Activated T-cell treated with anti-CD3 and anti-CD28 coated beads, Interleukin-2, amount 50 U/mL, for 48 hours (primary cell): Measurements from ENCODE around the gene NPAS3.

ENCODE experiments used
- DNase-seq, 2 experiments: peaks; one replicate each; pipeline ENCODE4 v3.0.0-alpha.2; 2020

Gene NPAS3

DNA sequence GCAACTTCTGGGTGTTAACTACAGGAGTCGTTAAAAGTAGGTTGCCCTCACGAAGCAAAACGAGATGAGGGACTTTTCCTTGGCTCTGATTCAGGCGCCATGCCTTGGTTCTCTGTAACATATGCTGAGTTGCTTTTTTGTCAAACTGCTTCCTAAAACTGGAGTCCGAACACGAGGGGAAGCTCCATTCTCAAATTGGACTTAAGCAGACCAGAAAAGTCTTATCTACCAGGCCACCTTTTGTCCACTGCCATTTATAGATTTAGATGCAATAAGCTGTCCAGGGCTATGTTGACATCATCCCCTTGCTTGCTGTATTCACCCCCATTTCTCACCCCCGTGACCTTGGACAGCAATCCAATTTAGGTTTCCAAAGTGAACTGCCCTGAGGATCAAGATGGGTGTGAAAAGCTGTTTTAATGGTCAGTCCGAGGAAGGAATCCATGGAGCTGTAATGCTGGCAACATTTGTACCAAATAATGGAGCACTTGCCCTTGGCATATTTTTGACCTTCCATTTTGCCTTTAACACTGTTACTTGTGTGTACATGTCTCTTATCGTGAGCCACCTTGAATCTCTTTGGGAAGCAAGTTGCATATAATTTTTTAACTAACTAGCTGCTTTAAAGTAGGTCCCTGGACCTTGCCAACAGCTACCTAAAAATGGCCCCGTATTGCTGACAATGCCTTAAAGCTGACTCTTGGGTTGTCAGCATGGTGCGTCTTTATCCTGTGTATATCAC, 714.1 kb downstream of the NPAS3 start:
- DNase-seq, result no peak

DNA sequence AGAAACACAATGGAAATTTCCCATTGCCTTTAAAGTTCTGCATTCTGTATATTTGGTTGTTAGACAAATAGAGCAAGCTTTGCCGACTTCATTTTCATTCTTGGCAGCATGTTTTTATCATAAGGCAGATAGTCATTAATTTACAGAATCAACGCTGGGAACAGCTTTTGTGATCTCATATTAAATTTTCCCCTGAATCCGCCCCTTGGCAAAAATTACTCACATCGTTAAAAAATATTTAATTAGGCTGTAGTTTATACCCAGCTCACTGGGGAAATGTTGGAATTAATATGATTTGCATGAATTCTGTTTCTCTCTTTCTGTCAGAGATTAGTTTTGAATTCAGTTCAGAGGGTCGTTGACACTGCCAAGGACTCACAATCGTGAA, 714.6 kb downstream of the NPAS3 start:
- no peak for DNase-seq

DNA sequence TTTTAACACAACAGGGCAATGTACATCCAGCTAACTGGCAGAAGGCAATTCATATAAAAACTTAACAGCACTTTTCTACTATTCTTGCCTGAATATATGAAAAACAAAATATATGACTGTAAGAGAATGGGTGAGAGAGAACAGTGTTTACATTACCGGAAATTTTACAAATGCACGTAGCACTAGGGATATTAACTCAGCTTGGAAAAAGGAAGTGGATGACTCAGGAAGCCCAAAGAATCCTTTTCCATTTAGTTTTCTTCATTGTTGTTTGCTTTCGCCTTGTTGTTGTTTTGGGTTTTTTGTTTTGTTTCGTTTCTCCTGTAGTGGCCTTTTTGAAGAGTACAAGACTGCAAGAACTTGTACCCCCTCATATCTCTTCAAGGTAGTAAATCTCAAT, 716.7 kb downstream of the NPAS3 start:
- DNase-seq, result no peak

DNA sequence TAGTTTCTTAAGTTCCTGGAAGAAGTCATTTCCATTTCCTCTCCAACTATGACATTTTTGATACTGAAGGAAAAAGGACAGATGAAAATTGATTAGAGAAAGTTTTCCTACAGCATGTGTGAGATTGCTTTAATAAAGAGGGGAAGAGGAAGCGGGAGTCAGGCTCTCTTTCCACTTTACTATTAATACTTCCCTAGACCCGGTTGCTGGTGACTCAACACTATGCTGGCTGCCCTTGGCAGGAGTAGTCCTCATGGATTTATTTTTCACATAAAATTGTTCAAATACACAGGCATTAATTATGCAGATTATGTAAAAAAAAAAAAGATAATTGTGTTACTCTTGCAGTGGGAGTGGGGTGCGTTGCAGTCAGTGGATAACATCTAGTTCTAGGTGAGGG, 718.8 kb downstream of the NPAS3 start:
- no peak for DNase-seq

DNA sequence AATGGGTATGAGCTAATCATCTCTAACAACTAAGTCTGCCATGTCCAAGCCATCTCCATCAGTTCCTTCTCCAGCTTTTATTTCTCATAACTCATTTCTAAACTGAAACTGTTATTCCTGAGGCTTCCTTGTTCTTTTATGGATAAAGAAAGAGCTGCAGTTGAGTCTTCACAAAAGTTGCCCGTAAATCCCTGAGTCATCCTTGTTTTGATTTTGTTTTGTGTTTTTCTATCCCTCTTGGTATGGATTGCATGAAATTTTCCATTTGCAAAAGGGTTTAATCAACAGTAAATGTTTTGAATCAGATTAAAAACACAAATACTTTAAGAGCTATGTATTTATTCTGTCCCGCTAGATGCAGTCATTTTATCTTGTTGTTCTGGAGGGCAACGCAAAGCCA, 721.6 kb downstream of the NPAS3 start:
- no peak for DNase-seq

DNA sequence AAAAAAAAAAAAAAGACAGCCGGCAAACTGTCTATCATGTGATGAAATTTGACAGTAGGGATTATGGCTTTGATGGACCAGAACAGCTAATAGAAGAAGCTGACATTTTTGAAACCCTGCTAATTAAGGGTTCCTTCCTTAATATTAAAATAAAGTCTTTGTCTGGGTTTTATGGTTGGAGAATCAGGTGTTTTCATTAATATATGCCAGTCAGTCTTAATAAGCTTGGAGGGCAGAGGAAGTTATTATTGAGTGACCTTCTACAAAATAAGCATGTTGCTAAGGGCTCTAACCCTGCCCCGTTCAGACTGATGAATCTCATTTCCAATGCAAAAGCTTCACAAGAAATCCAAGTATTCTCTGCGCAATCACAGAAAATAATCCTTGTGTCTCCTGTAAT, 722.4 kb downstream of the NPAS3 start:
- no peak for DNase-seq

DNA sequence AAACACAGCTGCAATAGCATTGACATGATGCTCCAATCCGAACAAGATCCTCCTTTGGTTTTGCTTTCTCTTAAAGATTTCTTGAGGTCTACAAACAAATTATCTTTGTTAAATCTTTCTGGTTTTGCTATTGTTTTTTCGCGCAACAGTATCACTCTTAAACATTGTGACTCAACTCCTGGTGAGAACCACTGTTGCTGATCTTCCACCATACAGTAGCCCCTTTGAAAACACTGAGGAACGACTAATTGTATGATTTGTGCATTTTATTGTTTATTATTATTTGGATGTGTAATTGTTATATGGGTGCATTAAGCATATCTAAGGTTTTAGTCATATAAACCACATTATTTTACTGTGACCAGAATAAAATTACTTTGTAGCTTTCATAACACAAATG, 729.4 kb downstream of the NPAS3 start:
- DNase-seq, result no peak

DNA sequence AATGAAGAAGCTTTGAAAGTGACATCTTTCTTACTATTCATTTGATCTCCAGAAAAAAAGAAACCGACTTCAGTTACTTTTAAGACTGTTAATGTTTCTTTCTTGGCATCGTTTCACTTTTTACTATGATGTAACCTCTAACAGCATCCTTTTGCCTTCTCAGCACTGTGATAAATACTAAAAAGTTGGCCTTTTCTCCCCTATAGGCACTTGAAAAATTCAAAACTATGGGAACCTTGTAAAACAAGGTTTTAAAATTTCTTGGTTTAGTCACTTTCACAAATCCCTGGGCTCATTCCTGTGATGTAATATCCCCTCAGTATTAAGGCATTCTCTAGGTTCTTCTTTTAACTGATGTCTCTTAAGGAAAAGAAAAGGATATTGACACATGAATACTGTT, 730.4 kb downstream of the NPAS3 start:
- no peak for DNase-seq

DNA sequence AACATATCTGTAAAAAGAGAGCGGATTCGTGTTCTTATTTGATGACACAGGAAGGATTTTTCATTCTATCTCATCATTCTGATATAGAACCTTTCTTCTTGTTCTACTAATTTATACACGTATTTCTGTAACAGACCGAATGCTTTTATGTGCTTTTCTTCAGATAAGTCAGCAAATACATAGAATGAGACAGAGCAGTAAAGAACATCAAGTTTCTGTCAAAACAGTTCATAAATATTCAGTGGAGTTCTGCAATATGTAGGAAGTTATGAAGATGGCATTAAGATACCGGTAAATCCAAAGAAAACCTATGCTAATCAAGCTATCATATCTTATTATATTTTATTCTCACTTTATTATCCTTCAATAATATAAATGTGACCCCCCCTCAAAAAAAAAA, 731.6 kb downstream of the NPAS3 start:
- DNase-seq, result no peak

DNA sequence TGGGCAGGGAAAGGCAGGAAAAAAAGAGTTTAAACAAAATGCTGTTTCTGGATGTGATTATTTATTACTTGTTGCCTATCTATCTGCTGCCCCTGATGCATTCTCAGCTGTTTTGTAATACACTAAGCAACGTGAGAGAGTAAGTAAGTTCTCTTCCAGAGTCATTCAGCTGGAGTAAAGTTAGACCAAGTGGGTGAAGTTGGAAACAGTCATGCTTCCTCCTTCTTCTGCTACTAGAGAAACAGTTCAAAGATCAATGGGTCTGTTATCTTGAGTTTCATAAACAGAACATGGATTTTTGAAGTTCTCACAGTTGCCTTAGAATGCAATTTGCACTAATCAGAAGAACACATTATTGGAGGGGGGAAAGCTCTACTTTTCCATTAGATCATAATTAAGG, 732.9 kb downstream of the NPAS3 start:
- DNase-seq, result no peak

DNA sequence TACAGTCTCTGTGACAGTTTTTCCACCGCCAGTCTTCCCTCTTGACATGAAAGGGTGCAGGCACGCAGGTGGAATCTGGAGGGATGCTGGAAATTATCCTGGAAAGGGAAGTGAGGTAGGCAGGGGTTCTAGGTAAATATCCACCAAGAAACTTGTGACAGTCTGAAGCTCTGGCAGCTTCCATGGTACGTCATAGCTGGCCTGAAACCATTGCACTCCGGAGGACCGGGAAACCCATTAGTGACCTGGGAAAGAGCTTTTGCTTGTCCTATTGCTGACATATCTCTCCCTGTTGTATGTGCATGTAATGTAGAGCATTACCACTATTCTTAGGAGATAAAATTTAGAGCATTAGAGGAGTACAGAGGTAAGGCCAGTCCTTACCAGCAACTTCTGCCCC, 736.2 kb downstream of the NPAS3 start:
- no peak for DNase-seq

DNA sequence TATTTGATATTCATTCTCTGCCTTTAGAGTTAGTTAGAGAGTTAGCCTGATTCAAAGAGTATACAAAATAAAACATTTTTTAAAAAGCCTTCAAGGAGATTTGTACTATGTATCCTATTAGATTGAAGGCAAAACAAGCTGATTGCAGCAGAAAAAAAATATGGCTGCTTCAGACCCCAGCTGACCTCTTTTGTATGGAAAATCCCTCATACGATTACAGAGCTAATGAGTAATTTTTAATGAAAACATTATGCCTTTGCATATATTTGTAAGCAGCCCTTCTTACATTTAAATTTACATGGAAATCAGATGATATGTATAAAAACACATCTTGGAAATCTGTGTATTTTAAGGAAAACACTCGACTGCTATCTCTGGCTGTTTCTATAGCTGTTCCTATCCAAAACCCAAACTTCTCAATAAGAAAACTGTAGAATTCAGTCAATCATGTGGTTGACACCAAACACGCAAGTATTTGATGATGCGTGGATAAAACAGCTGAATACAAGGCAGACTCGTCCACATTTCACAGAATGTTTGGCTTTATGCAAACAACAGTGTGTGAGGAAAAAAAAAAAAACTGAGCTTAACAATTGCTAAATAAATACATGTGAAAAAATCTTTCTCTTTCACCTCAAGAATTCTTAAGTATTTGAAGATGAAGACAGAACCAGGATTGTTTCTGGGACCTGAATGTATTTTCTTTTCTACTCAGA, 736.9 kb downstream of the NPAS3 start:
- DNase-seq, result no peak

DNA sequence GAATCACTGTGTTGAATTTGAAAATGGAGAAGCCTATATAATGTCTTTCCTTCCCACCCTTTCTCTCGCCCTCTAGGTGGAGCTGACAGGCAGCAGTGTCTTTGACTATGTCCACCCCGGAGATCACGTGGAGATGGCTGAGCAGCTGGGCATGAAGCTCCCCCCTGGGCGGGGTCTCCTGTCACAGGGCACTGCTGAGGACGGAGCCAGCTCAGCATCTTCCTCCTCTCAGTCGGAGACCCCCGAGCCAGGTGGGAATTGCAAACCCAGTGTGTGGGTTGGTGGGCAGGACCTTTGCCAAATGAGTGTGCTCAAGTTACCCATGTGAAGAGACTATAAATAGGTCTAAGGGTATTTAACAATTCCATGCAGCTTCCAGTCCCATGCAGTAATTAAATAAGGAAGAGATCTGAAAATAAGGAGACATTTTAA, 737.5 kb downstream of the NPAS3 start:
- DNase-seq, result no peak

DNA sequence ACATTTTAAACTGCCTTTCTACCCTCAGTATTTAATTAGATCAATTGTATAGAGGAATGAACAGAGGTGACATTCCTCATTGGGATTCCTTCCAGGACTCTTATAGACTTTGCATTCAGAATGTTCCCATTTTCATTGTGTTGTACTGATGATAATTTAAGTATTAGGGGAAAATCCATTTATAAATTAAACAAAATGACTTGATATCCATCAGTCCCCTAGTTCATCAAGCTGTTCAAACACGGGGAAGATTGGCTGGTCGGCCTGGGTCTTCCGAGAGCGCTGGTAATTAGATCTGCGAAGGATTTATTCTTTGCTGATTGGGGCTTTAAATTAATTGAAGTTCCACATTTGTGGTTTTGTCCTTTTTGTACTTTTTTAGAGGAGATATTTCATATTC, 738.2 kb downstream of the NPAS3 start:
- DNase-seq, result no peak

DNA sequence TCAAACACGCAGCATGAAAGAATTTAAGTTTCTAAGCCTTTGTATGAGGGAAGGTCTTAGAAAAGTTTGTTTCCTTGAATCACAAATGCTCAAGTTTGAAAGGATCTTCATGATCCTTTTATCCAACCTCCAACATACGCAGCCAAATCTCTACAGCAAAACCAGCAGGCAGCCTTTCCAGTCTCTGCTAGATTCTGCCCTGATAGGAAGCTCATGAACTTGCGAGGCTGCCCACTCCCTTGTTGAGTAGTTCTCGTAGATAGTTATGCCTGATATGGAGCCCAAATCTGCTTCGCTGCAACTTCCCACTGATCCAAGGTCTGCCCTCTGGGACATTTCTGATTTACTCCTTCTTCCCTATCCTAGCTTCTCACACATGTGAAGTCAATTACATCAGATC, 739.3 kb downstream of the NPAS3 start:
- no peak for DNase-seq

DNA sequence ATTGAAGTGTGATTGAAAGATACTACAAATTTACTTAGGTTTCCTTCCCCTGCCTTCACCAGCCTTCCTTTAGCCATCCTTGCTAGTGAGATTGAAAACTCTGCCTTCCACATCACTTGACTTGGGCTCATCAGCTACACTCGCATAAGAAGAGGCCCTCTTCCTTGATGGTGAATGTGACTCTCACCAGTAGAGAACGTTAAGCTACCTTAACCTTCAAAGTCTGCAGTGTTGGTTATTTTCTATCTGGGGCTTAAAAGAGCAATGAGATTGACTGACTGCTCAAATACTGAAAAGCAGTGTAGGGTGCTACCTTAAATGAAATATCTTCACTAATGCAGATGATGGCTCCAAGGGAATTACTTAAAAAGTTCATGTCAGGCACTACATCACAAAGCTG, 740.3 kb downstream of the NPAS3 start:
- DNase-seq, result no peak

DNA sequence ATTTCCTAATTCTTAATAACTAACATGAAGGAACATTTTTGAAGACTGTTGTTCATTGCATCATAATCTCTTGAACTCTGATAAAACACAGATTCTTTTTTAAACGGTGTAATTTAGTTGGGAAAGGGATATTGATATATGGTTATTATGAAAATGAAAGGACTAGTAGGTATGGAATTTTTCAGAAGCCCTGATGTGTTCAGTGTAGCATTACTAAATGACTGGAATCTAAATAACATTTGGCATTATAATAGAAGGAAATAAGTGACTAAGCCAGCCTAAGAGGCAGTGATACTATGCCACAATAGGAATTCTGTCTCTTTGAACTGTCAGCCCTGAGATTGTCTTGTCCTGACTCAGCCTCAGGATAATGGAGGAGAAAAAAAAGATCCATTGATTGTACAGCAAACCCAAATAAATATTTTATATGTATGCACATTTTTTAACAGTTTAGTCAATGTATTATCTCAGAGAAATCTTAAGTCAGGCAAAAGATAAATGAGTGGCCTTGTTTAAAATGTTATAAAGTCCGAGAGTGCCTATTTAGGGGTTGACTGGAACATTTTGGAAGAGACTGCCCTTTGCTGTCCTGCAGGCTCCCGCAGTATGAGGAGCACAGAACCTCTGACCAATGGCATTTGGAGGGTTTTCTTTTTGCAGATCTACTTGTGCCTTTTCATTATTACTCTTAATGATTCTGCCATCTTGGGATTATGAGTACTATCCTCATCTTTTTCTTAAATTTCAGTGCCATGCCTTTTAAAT, 741.0 kb downstream of the NPAS3 start:
- DNase-seq, result no peak

DNA sequence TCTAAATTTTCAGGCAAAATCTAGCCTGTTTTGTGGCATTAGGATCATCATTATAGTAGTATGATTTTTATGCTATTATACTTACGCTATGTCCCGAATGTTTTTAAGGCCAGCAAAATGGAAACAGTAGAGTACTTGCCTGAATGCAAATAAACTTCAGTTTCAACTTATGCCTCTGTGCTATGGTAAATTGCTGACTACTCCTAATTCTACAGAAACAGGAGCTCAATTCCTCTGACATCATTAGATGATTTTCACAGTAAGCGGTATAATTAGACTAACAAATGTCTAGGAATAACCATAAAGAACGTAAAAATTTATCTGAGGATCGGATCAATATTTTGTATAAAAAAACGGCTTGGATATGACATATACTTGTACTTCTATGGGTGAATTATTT, 742.2 kb downstream of the NPAS3 start:
- DNase-seq, result no peak

DNA sequence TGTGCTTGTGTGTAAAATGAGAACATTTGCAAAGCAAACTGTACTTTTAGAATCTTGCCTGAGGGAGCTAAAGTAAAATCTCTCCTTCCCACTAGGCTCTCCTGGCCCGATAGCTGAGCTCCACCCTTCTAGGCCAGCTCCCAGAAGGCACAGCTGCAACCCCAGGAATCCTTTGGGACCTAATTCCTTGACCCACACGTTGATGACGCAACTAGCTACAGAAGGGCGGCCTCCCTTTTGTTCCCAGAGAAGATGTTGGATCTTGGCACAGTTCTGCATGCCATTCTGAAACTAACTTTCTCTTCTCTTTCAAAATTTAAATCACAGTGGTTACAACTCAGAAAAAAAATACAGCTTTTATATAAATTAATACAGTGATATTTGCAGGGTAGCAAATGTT, 744.1 kb downstream of the NPAS3 start:
- no peak for DNase-seq

DNA sequence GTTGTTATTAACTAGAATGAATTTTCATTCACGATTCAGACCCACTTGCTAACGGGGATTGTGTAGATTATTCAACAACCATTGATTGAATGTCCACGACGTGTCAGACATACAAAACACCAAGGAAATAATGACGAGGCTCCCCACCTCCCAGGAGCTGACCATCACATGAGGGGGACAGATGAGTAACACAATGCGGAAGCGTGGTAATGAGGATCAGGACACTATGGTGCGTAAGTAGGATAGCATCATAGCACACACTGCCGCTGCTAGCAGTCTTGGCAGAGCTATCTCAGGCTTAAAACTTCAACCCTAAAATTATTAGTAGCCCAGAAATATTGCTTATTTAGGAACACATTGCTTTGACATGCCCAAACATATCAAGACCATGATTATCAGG, 746.3 kb downstream of the NPAS3 start:
- no peak for DNase-seq

DNA sequence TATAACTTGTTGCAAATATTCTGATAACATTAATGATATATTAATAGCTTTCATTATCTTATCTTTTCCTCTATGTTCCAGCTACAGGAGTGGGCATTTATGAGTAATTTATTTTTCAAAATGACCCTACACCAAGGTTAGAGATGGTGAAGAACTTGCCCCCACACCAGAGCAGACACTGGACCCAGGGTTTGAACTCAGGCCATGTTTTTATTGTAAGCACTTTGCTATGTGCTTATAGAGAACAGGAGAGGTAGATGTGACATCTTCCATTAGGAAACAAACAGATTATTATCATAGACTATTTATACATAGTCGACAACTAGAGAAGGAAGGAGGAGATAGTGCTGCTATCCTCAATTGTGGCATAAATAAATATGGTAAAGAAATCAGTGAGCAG, 747.0 kb downstream of the NPAS3 start:
- no peak for DNase-seq

DNA sequence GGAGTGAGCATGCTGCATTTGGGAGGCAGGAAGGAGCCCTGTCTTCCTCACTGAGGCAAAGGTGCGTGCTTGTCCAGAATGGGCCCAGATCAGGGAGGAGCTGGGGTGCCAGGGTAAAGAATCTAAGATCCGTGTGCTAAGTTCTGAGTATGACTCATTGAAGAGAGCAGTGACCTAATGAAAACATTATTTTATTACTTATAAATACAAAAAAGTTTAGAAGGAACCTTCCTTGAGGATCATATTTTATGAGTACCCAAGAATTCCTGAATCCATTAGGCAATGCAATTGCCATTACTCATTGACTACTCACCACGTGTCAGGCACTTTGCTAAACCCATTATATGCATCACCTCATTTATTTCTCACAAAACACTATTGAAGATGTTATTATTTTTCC, 747.5 kb downstream of the NPAS3 start:
- no peak for DNase-seq

DNA sequence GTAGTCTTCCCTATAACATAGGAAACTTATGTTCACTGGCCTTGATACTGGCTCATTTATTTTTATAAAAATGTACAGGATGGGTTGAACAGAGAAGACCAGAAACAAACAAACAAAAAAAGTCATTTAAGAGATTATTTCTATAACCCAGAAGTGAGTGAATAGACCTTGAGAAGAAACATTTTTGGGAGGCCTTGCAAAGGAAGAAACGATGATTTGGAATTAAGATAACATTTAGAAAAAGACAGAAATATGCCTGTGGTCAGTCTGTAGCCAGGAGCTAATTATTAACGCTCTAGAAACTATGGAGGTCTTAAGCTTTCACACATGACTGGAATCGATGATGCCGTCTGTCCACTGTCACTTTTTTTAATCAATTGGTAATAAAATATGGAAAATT, 748.2 kb downstream of the NPAS3 start:
- no peak for DNase-seq

DNA sequence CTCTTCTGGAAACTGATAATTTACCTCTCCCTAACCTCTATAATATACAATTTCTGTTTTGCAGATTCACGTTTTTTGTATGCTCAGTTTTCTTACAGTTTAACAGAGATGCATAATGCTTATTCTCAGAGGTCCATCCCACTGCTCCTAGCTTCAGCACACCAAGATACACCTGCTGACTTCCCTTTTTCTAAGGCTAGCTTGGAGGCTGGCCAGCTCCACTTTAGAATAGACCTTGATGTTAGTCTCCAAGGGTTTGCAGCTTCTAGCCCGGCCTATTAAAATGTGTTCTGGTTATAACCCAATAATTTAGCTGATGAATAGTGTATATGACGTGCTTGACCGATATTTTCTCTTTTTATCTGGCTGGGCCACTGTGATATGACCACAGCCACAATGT, 751.0 kb downstream of the NPAS3 start:
- DNase-seq, result no peak
